HFF-Myc (cell line): ENCODE measurements around the gene MAP3K19.
"Not testable (repeated sequence)": the region's sequence is repeated elsewhere in the genome, so short reads cannot be mapped to it uniquely, and the experiment has no call there.

Experiments
- DNase-seq: peaks from one replicate; pipeline ENCODE4 v3.0.0-alpha.2; 2011; ENCODE audit warnings: low read depth; ENCODE audit errors: extremely low read depth
- H3K4me3 ChIP-seq: replicated peaks from 2 replicates; pipeline ENCODE4 v1.5.1; 2011; ENCODE audit warnings: low read depth, mild to moderate bottlenecking, control low read depth, low read length
- CTCF ChIP-seq: IDR thresholded peaks from 2 replicates; pipeline ENCODE4 v1.5.1; 2012; ENCODE audit warnings: mild to moderate bottlenecking, low read depth, low read length, control low read depth; ENCODE audit errors: missing control alignments

The MAP3K19 gene

DNA sequence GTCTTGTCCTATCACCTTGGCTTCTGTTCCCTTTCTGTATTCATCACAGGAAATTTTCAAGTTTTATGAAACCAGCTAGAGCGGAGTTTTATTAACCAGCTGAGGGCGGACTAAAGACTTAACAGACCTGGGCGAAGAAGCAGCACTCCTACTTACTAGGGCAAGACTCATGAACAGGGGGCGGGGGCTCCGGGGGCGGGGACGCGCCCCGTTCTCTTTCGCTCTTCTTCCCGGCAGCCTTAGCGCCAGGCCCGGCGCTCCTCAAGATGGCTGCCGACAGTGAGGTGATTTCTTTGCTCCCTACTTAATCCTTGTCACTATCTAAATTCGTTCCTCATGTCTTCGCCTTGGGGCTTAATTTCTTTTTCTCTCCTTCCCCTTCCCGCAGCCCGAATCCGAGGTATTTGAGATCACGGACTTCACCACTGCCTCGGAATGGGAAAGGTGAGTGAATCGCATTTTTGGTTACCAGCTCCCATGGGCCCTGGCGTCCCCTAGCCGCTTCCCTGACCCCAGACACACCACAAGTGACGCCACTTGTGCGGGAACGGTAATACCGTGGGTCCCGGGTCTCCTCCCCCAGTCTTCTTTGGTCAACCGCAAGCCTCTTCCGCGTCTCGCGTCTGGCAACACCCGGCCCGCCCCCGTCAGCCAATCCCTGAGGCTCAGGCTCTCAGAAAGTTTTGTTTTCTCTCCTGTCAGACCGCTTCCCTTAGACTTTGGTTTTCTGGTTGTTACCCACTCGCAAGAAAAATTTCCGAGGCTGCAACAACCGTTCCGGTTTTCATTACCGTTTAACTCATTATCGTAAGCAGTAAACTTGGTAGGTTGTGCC is 5.0 kb upstream of the MAP3K19 start, which contains the start of gene RAB3GAP1:
RAB3GAP1 (plus strand) TSS at position 251 of the 835 bp plus-strand sequence; CDS start at position 267, 16 bp downstream.
- TF ChIP-seq CTCF = no peak
- DNase-seq = peak; percentile 26
- H3K4me3 ChIP-seq = peak within 1 kb of the TSS; percentile 76

DNA sequence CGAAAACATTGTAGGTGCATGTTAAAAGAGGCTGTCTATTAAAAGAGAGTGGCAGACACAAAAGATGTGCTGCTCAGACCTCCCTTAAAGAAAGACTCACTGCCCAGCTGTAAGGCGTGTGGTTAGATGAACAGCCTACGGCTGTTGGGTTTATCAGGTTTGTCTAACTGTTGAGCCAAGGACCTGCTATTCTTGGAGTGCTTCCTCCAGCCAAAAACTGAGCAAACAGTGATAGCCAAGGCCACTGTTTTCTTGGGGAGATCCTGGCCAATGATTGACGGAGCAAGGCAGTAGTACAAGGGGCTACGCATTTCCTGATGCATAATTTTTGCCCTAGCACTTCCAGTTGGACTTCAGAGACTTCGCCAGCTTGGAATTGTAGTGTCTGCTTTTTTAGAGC is 3.4 kb upstream of the MAP3K19 start:
- TF ChIP-seq CTCF = no peak
- DNase-seq = no peak
- no peak overlapping the region for H3K4me3 ChIP-seq

DNA sequence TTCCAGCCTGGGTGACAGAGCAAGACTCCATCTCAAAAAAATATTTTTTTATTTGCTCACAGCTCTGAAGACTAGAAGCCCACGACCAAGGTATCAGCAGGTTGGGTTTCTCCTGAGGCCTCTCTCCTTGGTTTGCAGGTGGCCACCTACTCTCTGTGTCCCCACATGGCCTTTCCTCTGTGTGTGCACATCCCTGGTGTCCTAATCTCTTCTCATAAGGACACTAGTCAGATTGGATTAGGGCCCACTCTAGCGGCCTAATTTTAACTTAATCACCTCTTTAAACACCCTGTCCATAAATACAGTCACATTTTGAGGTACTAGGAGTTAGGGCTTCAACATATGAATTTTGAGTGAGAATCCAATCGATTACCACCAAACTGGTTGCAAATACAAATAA is 2.9 kb upstream of the MAP3K19 start:
- no peak for TF ChIP-seq CTCF
- H3K4me3 ChIP-seq = no peak overlapping the region
- DNase-seq = no peak

DNA sequence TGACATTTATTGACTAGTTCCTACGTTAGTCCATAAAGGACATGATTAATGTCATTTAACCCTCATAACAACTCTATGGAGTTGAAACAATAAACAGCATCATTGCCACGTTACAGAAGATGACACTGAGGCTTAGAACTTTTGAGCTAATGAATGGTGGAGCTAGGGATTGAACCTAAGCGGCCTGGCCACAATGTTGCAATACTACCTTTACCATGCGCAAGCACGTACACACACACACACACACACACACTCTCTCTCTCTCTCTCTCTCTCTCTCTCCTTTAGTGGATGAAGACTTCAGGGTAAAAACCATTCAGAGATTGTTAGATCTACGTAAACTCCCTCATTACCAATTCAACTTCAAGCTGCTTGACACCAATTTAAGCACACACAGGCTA is 875 bp upstream of the MAP3K19 start:
- no peak for DNase-seq
- TF ChIP-seq CTCF = no peak
- no peak overlapping the region for H3K4me3 ChIP-seq

GRCh38 chr2:135043345-135043744 is 3.9 kb downstream of the MAP3K19 start:
- no peak for DNase-seq

DNA sequence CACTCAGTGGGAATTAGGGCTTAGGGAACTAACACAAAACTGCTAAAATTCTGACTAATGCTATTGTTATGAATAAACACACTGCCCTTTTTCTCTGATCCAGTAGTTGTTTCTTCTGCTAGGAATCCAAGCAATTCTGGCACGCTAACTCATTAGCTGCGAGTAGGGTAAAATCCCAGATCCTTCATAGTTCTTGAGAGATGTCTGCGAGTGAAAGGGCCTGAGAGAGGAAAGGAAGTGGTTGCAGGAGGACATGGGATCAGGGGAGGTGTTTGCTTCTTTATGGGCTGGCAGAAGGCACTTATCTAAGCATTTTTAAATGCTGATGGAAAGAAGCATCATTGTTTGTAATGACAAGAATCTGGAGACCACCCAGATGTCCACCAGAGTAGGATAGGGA is 9.4 kb downstream of the MAP3K19 start:
- no peak for DNase-seq
- TF ChIP-seq CTCF = no peak
- no peak overlapping the region for H3K4me3 ChIP-seq

More at GRCh38 chr2:135043345-135043744, 3.9 kb downstream of the MAP3K19 start:
- no peak overlapping the region for H3K4me3 ChIP-seq
- peak; percentile 48 for TF ChIP-seq CTCF

DNA sequence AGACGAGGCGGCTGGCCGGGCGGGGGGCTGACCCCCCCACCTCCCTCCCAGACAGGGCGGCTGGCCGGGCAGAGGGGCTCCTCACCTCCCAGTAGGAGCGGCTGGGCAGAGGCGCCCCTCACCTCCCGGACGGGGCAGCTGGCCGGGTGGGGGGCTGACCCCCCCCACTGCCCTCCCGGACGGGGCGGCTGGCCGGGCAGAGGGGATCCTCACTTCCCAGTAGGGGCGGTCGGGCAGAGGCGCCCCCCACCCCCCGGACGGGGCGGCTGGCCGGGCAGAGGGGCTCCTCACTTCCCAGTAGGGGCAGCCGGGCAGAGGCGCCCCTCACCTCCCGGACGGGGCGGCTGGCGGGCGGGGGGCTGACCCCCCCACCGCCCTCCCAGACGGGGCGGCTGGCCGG is 14.0 kb downstream of the MAP3K19 start:
- H3K4me3 ChIP-seq, DNase-seq: not testable (repeated sequence)
